HG03045 (cell line): Measurements from ENCODE around the gene TUBGCP3.
"Not testable (repeated sequence)": the region's sequence is repeated elsewhere in the genome, so short reads cannot be mapped to it uniquely, and the experiment has no call there.

ENCODE experiments used
- ATAC-seq: cut with Tn5 transposase; IDR thresholded peaks from one replicate; pipeline ENCODE4 v1.9.1; 2021; ENCODE audit warnings: mild to moderate bottlenecking, moderate library complexity; ENCODE audit not compliant: unreplicated experiment

Gene TUBGCP3

DNA sequence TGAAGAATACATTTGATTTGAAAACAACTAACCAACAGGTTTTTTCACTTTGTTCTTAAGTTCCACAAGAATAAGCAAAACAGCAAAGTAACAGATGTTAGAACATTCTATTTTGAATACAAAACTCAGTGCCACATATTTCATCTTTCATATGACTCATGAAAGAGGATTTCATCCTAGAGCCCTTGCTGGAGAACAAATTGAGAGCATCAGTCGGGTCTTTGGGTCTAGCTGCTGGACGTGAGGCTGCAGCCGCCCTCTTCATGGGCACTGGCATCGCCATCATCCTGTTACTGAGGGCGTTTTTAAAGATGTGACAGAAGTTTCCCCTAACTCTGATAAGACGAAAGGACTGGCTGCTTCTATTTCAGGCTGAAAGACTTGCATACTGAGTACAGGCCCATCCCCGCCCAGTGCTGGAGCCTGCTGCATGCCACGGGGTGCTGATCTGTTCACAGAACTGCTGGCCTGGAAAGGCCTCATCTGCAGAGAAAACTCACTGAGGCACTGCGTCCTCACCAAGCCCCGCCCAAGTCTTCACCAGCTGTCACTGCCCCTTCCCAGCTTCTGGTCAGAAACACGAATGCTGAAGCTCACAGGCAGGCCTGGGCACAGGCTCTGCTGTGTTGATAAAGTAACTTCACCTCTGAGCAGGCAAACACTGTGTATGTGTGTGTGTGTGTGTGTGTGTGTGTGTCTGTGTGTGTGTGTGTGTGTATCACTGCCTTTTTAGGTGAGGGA lies 101.4 kb downstream of the TUBGCP3 start:
- no peak for ATAC-seq

DNA sequence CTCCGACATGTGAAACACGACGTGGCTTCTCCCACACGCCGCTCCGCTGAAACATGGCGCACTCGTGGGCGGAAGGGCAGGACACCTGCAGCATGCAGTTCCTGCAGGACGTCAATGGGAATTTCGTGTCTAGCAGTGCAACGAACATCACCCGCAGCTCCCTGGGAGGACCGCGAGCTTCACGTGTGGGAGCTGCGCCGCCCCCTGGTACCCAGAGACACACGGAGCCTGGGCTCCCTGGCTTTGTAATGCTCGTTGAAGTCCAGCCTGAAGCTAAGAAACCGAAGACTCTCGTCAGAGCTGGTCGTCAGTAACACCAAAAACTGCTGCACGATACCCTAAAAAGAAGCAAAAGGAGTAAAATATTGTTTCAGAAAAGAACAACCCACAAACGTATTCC lies 102.1 kb downstream of the TUBGCP3 start:
- not testable (repeated sequence) for ATAC-seq

- ATAC-seq = no peak
Observed at GRCh38 chr13:112483299-112483698, 104.7 kb downstream of the TUBGCP3 start.

- no peak for ATAC-seq
Observed at GRCh38 chr13:112481458-112481857, 106.5 kb downstream of the TUBGCP3 start.

- no peak for ATAC-seq
Observed at GRCh38 chr13:112479389-112479788, 108.6 kb downstream of the TUBGCP3 start.

DNA sequence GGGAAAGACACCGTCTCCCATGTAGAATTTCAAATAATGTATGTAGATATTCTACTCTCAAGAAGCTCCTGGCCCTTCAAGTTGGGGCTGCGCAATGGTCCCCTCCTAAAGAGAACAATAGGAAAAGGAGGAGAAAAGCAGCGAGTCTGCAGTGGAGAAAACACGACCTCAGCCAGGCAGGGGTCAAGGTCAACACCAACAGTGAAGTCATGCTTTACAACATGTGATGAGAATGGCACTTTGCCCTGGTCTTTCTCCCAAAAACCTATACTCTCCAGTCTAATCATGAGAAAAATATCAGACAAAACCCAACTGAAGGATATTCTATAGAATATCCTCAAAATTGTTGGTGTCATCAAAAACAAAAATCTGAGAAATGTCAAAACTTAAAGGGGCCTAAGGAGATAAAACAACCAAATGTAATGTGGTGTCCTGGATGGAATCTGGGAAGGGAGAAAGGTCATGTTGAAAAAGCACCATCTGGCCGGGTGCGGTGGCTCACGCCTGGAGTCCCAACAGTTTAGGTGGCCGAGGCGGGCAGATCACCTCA lies 110.8 kb downstream of the TUBGCP3 start:
- no peak for ATAC-seq

- ATAC-seq = no peak
Observed at GRCh38 chr13:112475889-112476288, 112.1 kb downstream of the TUBGCP3 start.

DNA sequence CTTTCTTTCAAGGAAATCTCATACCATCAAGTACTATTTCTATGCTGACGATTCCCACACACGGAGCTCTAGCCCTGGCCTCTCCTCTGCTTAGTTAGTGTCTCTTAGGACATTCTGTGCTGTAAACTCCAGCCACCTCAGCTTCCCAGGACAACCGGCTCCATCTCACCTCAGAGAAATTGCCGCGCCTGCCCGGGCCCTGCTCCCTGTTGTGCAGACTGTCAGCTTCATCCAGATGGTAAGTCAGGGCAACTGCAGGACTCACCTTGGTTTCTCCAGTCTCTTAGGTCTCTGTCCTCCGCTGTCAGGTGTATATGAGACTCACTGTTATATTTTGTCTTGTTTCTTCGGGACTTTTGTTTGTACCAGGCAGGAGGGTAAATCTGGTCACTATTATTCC lies 113.1 kb downstream of the TUBGCP3 start:
- no peak for ATAC-seq

- no peak for ATAC-seq
Observed at GRCh38 chr13:112473818-112474217, 114.1 kb downstream of the TUBGCP3 start.

- no peak for ATAC-seq
Observed at GRCh38 chr13:112469071-112469745, 118.7 kb downstream of the TUBGCP3 start.

DNA sequence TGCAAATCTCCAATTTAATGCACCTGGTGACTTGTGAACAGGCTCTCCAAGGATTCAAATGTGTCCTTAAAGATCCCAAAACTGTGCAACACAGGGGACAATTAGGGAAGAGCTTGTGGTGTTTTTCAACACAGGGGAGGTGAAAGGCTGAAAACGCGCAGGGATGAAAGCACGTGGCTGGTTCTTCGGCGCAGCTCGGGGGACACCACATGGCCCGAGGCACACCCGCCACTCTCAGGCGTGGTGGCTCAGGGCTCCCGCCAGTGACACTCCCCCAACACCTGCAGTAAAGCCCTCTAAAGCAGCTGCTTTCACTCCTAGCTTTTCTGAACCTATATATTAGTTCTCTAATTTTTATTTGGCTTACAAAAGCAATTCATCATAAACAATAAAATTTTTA lies 119.9 kb downstream of the TUBGCP3 start:
- ATAC-seq = no peak

GRCh38 chr13:112467236-112467635 lies 120.7 kb downstream of the TUBGCP3 start:
- no peak for ATAC-seq

DNA sequence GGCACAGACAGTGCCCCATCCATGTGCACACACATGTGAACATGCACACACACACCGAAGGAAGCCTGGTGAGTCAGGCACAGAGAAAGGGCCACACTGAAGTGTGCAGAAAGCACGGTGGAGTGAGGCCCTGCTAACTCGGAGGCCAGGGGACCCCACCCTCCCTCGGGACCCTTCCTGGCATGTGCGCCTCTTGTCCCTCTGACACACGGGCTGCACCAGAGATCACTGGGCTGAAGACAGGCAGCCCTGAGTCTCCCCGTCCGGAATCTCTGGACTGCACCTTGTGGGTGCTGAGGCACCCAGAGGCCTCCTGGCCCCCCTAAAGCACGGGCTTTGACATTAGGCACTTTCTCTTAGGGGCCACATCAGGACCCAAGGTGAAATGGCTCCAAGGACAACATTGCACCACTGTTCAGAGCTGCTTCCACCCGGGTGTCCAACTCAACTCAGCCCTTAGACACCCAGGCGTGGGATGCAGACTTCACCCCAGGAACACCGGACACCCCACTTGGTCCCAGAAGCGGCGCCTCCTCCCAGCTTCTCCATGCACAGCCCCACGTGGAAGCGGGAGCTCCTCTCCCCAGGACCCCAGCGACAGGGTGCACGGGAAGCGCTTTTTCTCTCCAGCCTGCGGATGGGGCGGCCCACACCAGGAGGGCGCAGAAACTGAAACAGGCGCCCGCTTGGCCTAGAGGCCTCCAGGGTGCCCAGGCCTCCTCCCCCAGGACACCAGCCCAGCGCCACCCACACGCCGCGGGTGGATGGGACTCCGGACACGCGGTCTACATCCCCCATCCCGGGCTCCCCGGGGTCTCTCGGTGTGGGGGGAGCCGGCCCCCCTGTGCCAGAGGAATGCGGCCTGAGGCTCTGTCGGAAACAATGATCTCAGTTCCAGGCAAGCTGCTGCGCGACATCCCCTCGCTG lies 121.6 kb downstream of the TUBGCP3 start:
- no peak for ATAC-seq

- ATAC-seq = no peak
Observed at GRCh38 chr13:112465251-112466131, 122.5 kb downstream of the TUBGCP3 start.

GRCh38 chr13:112464720-112465119 lies 123.2 kb downstream of the TUBGCP3 start:
- ATAC-seq = no peak

DNA sequence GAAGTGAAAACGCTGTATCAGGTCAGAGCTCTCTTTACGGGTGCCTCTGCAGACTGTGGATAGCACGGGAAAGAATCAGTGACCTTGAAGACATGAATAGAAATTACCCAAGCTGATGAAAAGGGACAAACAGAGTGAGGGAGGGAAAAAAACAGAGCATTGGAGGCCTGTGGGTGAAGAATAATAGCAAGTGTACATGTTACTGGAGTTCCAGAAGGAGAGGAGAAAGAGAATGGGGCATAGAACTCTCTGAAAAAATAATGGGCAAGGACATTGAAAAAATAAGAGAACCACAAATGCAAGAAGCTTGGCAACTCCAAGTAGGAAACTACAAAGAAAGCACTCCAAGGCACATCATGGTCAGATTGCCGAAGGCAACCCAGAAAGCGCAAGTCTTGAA lies 125.5 kb downstream of the TUBGCP3 start:
- ATAC-seq = no peak

- no peak for ATAC-seq
Observed at GRCh38 chr13:112457485-112457884, 130.5 kb downstream of the TUBGCP3 start.

DNA sequence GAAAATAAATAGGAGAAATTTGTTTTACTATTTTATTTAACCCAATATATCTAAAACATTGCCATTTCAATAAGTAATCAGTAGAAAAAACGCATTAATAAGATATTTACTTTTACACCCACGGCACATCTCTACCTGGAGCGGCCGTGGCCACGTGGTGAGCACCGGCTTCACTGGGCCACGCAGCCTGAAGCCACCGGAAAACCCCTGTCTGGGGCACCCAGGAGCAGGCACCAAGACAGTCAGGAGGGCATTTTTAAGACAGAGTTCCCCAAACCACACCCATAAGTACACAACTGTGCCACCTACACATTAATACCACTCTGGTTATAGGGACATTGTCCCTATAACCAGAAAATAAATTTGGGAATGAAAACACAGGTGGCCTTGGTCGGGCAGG lies 130.9 kb downstream of the TUBGCP3 start:
- ATAC-seq = no peak

DNA sequence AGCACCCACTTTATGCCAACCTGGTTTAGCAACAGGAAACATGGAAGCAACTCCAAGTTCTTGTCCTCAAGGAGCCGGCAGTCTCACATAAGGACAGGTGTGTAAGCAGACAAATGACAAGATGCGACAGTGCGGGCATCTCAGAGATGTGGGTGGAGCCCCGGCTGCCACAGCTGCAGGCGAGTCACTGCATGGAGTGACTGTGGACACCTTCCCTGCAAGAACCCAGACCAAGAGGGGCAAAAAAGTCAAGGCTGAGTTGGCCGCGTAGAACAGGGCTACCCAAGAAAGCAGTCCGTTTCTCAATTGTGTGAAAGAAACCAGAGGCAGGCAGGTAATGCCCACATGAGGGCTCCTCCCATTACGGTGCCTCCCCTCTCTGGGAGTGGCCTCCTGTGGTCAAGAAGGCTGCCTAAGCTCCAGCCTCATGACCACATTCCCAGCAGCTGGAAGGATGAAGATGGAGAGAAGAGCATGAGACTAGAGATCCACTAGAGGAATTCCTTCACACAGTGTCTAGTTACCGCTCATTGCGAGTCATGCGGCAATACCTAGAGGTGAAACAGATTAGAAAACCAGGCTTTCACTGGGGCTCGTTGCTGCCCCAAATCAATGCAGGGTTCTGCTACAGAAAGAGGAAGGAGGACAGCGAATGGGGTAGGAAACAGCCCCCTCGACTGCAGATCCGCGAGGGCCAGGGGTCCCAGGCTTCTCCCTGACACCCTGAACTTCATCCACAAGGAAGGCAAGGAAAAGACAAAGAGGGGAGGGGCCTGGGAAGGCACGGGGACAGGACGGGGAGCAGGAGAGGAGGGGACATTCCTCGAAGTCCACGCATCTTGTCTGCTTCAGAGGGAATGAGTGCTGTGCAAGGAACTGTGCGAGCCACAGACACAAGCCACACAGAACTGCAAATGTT lies 131.6 kb downstream of the TUBGCP3 start:
- ATAC-seq = no peak
